GM12878 (cell line): ENCODE data around the gene GK. TPM values are rescaled to one million over a fixed set of nuclear protein-coding genes. Genes with fewer than 3 reads are reported as not detected.

Experiments
- ATAC-seq: fragments of 200-7000 bp; cut with Tn5 transposase; 3 replicates; pipeline ENCODE4 v1.9.1; 2020; ENCODE audit warnings: mild to moderate bottlenecking, moderate library complexity
- BruUV-seq: library from RNA; stranded (reverse); fragments of 400-500 nt; replicated peaks from 2 replicates; lab custom pipeline; 2021; lab: Mats Ljungman, UMichigan
- CTCF ChIA-PET: fragments of 300-600 bp; sonication (Branson Sonifier 250); formaldehyde crosslinking; extraction: SDS; loops from one replicate; lab custom pipeline; 2021; ENCODE audit warnings: inconsistent platforms; lab: Yijun Ruan, JAX
- POLR2A ChIA-PET: fragments of 350-600 bp; formaldehyde crosslinking; extraction: SDS; loops from one replicate; lab custom pipeline; 2021; ENCODE audit warnings: inconsistent platforms; lab: Charles Lee
- RAD21 ChIA-PET: fragments of 300-600 bp; sonication (Branson Sonifier 250); formaldehyde crosslinking; loops from one replicate; lab custom pipeline; 2023; ENCODE audit warnings: antibody characterized with exemption; ENCODE audit not compliant: unreplicated experiment; lab: Charles Lee
- SMC1A ChIA-PET: fragments of 300-600 bp; sonication (Branson Sonifier 250); formaldehyde crosslinking; loops from one replicate; lab custom pipeline; 2023; ENCODE audit not compliant: unreplicated experiment, uncharacterized antibody; lab: Charles Lee
- DNase-seq: peaks from one replicate; pipeline ENCODE4 v3.0.0-alpha.2; 2011; ENCODE audit warnings: low read depth, low spot score
- FAIRE-seq: peaks from 3 replicates; lab custom pipeline; 2011; peaks lifted over from hg19 to GRCh38; lab: Jason Lieb, UNC
- H2AFZ ChIP-seq: 2 replicates; pipeline ENCODE4 v1.6.0; 2011; ENCODE audit warnings: low read depth, low read length, control low read depth; ENCODE audit not compliant: control insufficient read depth
- H3K27ac ChIP-seq: 2 replicates; pipeline ENCODE4 v1.5.1; 2011; ENCODE audit warnings: control low read depth; ENCODE audit not compliant: control insufficient read depth, insufficient read depth
- H3K27me3 ChIP-seq, 2 experiments: replicated peaks in 1 of 2; 2 replicates each; pipeline versions ENCODE4 v1.6.0 to v1.6.1; 2011; ENCODE audit warnings: low read length in 1 of 2; ENCODE audit not compliant: control insufficient read depth in 2 of 2, insufficient read depth in 2 of 2
- H3K36me3 ChIP-seq, 2 experiments: 2 replicates each; pipeline ENCODE4 v1.5.1; 2011; ENCODE audit warnings: low read length in 1 of 2; ENCODE audit not compliant: control insufficient read depth in 2 of 2, insufficient read depth in 2 of 2
- H3K4me1 ChIP-seq: 2 replicates; pipeline ENCODE4 v1.6.1; 2011; ENCODE audit warnings: mild to moderate bottlenecking, low read length, moderate library complexity, mixed read lengths; ENCODE audit not compliant: control insufficient read depth, insufficient read depth
- H3K4me2 ChIP-seq: 2 replicates; pipeline ENCODE4 v1.6.0; 2011; ENCODE audit warnings: control low read depth; ENCODE audit not compliant: control insufficient read depth, insufficient read depth
- H3K4me3 ChIP-seq: fragments of 200-600 bp; sonication (generic); 2 replicates; pipeline ENCODE4 v1.5.1; 2016
- H3K79me2 ChIP-seq: 2 replicates; pipeline ENCODE4 v1.6.0; 2011; ENCODE audit warnings: low read length; ENCODE audit not compliant: control insufficient read depth, insufficient read depth
- H3K9ac ChIP-seq: 2 replicates; pipeline ENCODE4 v1.8.0; 2011; ENCODE audit warnings: low read length, control low read depth, mixed read lengths; ENCODE audit not compliant: control insufficient read depth, insufficient read depth
- H3K9me3 ChIP-seq: replicated peaks from 3 replicates; pipeline ENCODE4 v1.5.1; 2011; ENCODE audit warnings: mild to moderate bottlenecking, low read length; ENCODE audit not compliant: control insufficient read depth, insufficient read depth
- H4K20me1 ChIP-seq: 2 replicates; pipeline ENCODE4 v1.6.0; 2011; ENCODE audit not compliant: control insufficient read depth, insufficient read depth
- ATF7 ChIP-seq: fragments of 450-650 bp; IDR thresholded peaks from 2 replicates; pipeline ENCODE4 v1.6.1; 2016; ENCODE audit warnings: low read depth, mild to moderate bottlenecking
- JUNB ChIP-seq: IDR thresholded peaks from 2 replicates; pipeline ENCODE4 v1.6.1; 2016; ENCODE audit warnings: antibody characterized with exemption, mild to moderate bottlenecking
- MTA2 ChIP-seq: fragments of 450-650 bp; IDR thresholded peaks from 2 replicates; pipeline ENCODE4 v1.6.1; 2016; ENCODE audit warnings: low read depth, mild to moderate bottlenecking, moderate library complexity
- NR2C2 ChIP-seq: IDR thresholded peaks from 2 replicates; pipeline ENCODE4 v1.6.1; 2011; ENCODE audit warnings: borderline replicate concordance, low read depth; ENCODE audit not compliant: control insufficient read depth, insufficient read length
- ZBED1 ChIP-seq: IDR thresholded peaks from 2 replicates; pipeline ENCODE4 v1.6.1; 2016; ENCODE audit warnings: borderline replicate concordance
- WGBS: methylation state at CpG from one replicate; pipeline ENCODE4 v1.1.6; 2016; ENCODE audit warnings: low lambda C conversion rate; ENCODE audit not compliant: insufficient replicate concordance, insufficient coverage; ENCODE audit errors: missing lambda C conversion rate; 5-methylcytosine and 5-hydroxymethylcytosine counted together
- in situ Hi-C: fragments of 300-500 bp; cut with MboI; formaldehyde crosslinking; loops from 9 replicates; pipeline ENCODE4 v1.14.3; 2018; ENCODE audit warnings: mixed read lengths
- intact Hi-C: fragments of 100-400 bp; cut with micrococcal nuclease; formaldehyde crosslinking; loops from one replicate; pipeline ENCODE4 v1.14.2; 2022; ENCODE audit not compliant: unreplicated experiment
- polyA plus RNA-seq, 11 experiments: library from polyadenylated mRNA; depleted of rRNA in 4 of 11; unstranded in 6 of 11; stranded (reverse) in 5 of 11; fragments of >200 nt; fragmentation: Nextera tagmentation in 4 of 11; fragmentation: Illumina TruSeq in 1 of 11; extraction: Ambion mirVana in 4 of 11; extraction: Trizol in 1 of 11; gene quantifications; 1 replicate in 1 of 11; 2 replicates in 10 of 11; pipeline versions ENCODE4 v1.2.1 to v1.2.3, GENCODE V29; 2011 to 2016; ENCODE audit warnings: inconsistent platforms in 2 of 11, missing spikeins in 2 of 11, low read depth in 1 of 11
- total RNA-seq, 4 experiments: library from RNA; depleted of rRNA in 3 of 4; stranded (reverse); fragments of >200 nt in 3 of 4; fragmentation: Illumina TruSeq in 1 of 4; extraction: Trizol in 1 of 4; gene quantifications; 2 replicates each; pipeline versions ENCODE4 v1.2.1 to v1.2.3, GENCODE V29; 2013 to 2021
- TF ChIP-seq, protein P1 (sequence below): fragments of 450-650 bp; IDR thresholded peaks from 2 replicates; pipeline ENCODE4 v1.6.1; 2017; ENCODE audit warnings: mild to moderate bottlenecking

Gene GK
- total and polyA plus RNA-seq, 10 of the 15 experiments (the other 5 are each of a cell fraction or from before 2014, with no cell fraction given), result 6.3 to 22.3 (median 11.1) TPM

DNA sequence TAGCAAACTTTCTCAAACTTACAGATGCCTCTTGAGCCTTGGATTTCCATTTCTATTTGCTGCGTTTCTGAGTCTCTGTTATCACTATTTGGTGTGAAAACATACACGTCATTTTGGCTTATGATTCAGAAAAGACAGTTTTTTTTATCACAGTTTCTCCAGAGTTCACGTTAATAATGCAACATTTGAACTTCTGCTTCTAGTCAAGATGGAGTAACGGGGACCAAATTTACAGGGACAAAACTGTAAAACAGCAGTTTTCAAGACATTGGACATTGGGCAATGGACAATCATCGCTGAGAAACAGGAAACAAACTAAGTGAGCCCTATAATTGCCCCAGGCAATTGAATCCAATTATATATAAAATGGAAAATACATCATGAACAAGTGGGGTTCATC, 39.5 kb upstream of the GK start:
- Histone ChIP-seq H3K9ac (no peak overlapping the region), H3K36me3 (no peaks in the 10 kb centered on the region), H3K9me3 (no peaks in the 10 kb centered on the region; the same call in 1 of the 3 replicates), H3K4me1 (no peaks in the 10 kb centered on the region), H2AFZ (no peak overlapping the region), H3K27me3 (no peaks in the 10 kb centered on the region), H3K27ac (no peak overlapping the region), H3K79me2 (no peaks in the 10 kb centered on the region), H4K20me1 (no peaks in the 10 kb centered on the region), H3K4me3 (no peak overlapping the region), H3K4me2 (no peak overlapping the region)
- ChIA-PET RAD21 (interaction anchor here (1.0 kb wide), 1 partner anchor 20 kb away, joined by 4 read pairs; no protein-coding TSS in a partner anchor), CTCF (no interaction called here), SMC1A (no interaction called here), POLR2A (no interaction called here)
- no peak for ATAC-seq
- no peak for FAIRE-seq
- 11% methylated on average over 5 of the region's 5 CpGs for WGBS
- BruUV-seq, result no TSS peak
- TF ChIP-seq ATF7 (no peak), NR2C2 (no peak), ZBED1 (no peak), MTA2 (no peak)
- no peak for DNase-seq
- intact Hi-C loops, result no loop called here
- in situ Hi-C loops, result no loop called here

- H3K79me2 ChIP-seq, result no peaks in the 10 kb centered on the region
- no peaks in the 10 kb centered on the region for H3K27me3 ChIP-seq
- FAIRE-seq (no peak), ATAC-seq (no peak), DNase-seq (no peak)
- ChIA-PET RAD21 (no interaction called here), POLR2A (no interaction called here), SMC1A (no interaction called here), CTCF (no interaction called here)
- no peak overlapping the region for H3K4me3 ChIP-seq
- TF ChIP-seq, protein P1, sequence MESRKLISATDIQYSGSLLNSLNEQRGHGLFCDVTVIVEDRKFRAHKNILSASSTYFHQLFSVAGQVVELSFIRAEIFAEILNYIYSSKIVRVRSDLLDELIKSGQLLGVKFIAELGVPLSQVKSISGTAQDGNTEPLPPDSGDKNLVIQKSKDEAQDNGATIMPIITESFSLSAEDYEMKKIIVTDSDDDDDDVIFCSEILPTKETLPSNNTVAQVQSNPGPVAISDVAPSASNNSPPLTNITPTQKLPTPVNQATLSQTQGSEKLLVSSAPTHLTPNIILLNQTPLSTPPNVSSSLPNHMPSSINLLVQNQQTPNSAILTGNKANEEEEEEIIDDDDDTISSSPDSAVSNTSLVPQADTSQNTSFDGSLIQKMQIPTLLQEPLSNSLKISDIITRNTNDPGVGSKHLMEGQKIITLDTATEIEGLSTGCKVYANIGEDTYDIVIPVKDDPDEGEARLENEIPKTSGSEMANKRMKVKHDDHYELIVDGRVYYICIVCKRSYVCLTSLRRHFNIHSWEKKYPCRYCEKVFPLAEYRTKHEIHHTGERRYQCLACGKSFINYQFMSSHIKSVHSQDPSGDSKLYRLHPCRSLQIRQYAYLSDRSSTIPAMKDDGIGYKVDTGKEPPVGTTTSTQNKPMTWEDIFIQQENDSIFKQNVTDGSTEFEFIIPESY, result no peak
- peak; percentile 29; the same call in 1 of the 2 replicates for TF ChIP-seq JUNB
- in situ Hi-C loops, result no loop called here
- no peak overlapping the region for H3K27ac ChIP-seq
- no peaks in the 10 kb centered on the region for H3K36me3 ChIP-seq
- intact Hi-C loops, result no loop called here
- WGBS, result 9% methylated on average over 4 of the region's 4 CpGs
- H4K20me1 ChIP-seq, result no peaks in the 10 kb centered on the region
- no peak overlapping the region for H3K9ac ChIP-seq
- H3K4me2 ChIP-seq, result no peak overlapping the region
- no peaks in the 10 kb centered on the region for H3K4me1 ChIP-seq
- no TSS peak for BruUV-seq
- H2AFZ ChIP-seq, result no peak overlapping the region
- H3K9me3 ChIP-seq, result no peaks in the 10 kb centered on the region; the same call in 1 of the 3 replicates
Measured at GRCh38 chrX:30615229-30615628, 38.0 kb upstream of the GK start.
